Smooth muscle cell (in vitro differentiated cells): ENCODE results near the gene OR5V1. TPM values are rescaled to one million over a fixed set of nuclear protein-coding genes. Genes with fewer than 3 reads are reported as not detected.

Experiments
- DNase-seq: peaks from one replicate; lab custom pipeline; 2025; ENCODE audit not compliant: unreplicated experiment; lab: John Stamatoyannopoulos, UW
- H2AFZ ChIP-seq: fragments of 200-600 bp; sonication (generic); 2 replicates; pipeline ENCODE4 v1.6.0; 2016; ENCODE audit warnings: antibody characterized with exemption, low read depth, mild to moderate bottlenecking
- H3F3A ChIP-seq: fragments of 200-600 bp; sonication (generic); 2 replicates; pipeline ENCODE4 v1.6.0; 2017; ENCODE audit warnings: antibody characterized with exemption, low read depth
- H3K27ac ChIP-seq: fragments of 200-600 bp; sonication (generic); 2 replicates; pipeline ENCODE4 v1.5.1; 2016; ENCODE audit warnings: low read depth, mild to moderate bottlenecking
- H3K27me3 ChIP-seq: fragments of 200-600 bp; sonication (generic); 2 replicates; pipeline ENCODE4 v1.6.1; 2016; ENCODE audit warnings: low read depth, mild to moderate bottlenecking
- H3K36me3 ChIP-seq: fragments of 200-600 bp; sonication (generic); 2 replicates; pipeline ENCODE4 v1.5.1; 2016; ENCODE audit warnings: low read depth
- H3K4me1 ChIP-seq: fragments of 200-600 bp; sonication (generic); 2 replicates; pipeline ENCODE4 v1.5.1; 2016; ENCODE audit warnings: low read depth
- H3K4me2 ChIP-seq: fragments of 200-600 bp; sonication (generic); 2 replicates; pipeline ENCODE4 v1.6.0; 2016; ENCODE audit warnings: mild to moderate bottlenecking
- H3K4me3 ChIP-seq: fragments of 200-600 bp; sonication (generic); 2 replicates; pipeline ENCODE4 v1.5.1; 2016; ENCODE audit warnings: mild to moderate bottlenecking
- H3K79me2 ChIP-seq: fragments of 200-600 bp; sonication (generic); 2 replicates; pipeline ENCODE4 v1.6.0; 2016; ENCODE audit warnings: low read depth, mild to moderate bottlenecking
- H3K9ac ChIP-seq: fragments of 200-600 bp; sonication (generic); 2 replicates; pipeline ENCODE4 v1.6.0; 2016; ENCODE audit warnings: low read depth
- H3K9me3 ChIP-seq: fragments of 200-600 bp; sonication (generic); replicated peaks from 2 replicates; pipeline ENCODE4 v1.5.1; 2016; ENCODE audit warnings: low read depth
- H4K20me1 ChIP-seq: fragments of 200-600 bp; sonication (generic); 2 replicates; pipeline ENCODE4 v1.6.0; 2016; ENCODE audit warnings: low read depth
- WGBS: methylation state at CpG from one replicate; pipeline ENCODE4 v1.1.7; 2016; ENCODE audit warnings: low lambda C conversion rate; 5-methylcytosine and 5-hydroxymethylcytosine counted together
- polyA plus RNA-seq: library from polyadenylated mRNA; unstranded; fragments of >200 nt; fragmentation: Nextera tagmentation; extraction: Ambion mirVana; gene quantifications from 2 replicates; pipeline ENCODE4 v1.2.1, GENCODE V29; 2016
- total RNA-seq: library from RNA; depleted of rRNA; stranded (reverse); fragments of >200 nt; gene quantifications from 2 replicates; pipeline ENCODE4 v1.2.3, GENCODE V29; 2014
- TF ChIP-seq, protein P1 (sequence below): fragments of 200-600 bp; sonication (generic); IDR thresholded peaks from 2 replicates; pipeline ENCODE4 v1.5.1; 2017; ENCODE audit warnings: borderline replicate concordance, mild to moderate bottlenecking, antibody characterized with exemption; ENCODE audit not compliant: insufficient read depth, poor library complexity, severe bottlenecking

The OR5V1 gene
- total and polyA plus RNA-seq, 2 experiments from 2014 or later: not detected

DNA sequence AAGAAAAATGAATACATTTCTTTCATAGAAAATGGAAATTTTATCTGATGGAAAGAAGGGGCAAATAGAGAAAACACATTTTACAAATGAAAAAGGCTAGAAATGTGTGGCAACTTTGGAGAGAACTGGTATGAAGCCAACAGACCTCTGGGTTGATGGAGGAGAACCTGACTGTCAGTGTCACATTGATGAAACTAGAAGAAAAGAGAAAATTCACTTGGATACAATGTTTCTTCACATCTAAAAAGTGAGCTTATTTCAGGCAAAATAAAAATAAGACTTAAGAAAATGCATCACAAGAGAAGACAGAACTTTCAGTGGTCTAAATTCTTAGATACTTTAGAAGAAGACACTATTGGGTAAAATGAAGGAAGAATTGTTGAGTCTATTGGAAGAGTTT is 26.7 kb upstream of the OR5V1 start, which contains the start of gene OR12D2:
Gene OR12D2, plus strand, starts transcription at position 301 of the 400 bp plus-strand sequence. CDS start 1,069 bp downstream, outside the sequence.
- no peak for DNase-seq
- Histone ChIP-seq H3K9ac (no peak within 1 kb of the TSS), H3K79me2 (no peaks in the 10 kb centered on the region), H2AFZ (no peak within 1 kb of the TSS), H3K27me3 (no peaks in the 10 kb centered on the region), H3K36me3 (no peaks in the 10 kb centered on the region), H3K4me2 (no peak within 1 kb of the TSS), H3K27ac (no peak within 1 kb of the TSS), H3K9me3 (no peaks in the 10 kb centered on the region), H3F3A (no peaks in the 10 kb centered on the region), H3K4me1 (no peaks in the 10 kb centered on the region), H4K20me1 (no peaks in the 10 kb centered on the region), H3K4me3 (no peak within 1 kb of the TSS)
- TF ChIP-seq, protein P1, sequence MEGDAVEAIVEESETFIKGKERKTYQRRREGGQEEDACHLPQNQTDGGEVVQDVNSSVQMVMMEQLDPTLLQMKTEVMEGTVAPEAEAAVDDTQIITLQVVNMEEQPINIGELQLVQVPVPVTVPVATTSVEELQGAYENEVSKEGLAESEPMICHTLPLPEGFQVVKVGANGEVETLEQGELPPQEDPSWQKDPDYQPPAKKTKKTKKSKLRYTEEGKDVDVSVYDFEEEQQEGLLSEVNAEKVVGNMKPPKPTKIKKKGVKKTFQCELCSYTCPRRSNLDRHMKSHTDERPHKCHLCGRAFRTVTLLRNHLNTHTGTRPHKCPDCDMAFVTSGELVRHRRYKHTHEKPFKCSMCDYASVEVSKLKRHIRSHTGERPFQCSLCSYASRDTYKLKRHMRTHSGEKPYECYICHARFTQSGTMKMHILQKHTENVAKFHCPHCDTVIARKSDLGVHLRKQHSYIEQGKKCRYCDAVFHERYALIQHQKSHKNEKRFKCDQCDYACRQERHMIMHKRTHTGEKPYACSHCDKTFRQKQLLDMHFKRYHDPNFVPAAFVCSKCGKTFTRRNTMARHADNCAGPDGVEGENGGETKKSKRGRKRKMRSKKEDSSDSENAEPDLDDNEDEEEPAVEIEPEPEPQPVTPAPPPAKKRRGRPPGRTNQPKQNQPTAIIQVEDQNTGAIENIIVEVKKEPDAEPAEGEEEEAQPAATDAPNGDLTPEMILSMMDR: no peak

- no peak overlapping the region for H3K4me3 ChIP-seq
- 54% methylated on average over 4 of the region's 4 CpGs for WGBS
- DNase-seq: no peak
- H3K36me3 ChIP-seq: no peaks in the 10 kb centered on the region
- H3K27ac ChIP-seq: no peak overlapping the region
- no peaks in the 10 kb centered on the region for H3K79me2 ChIP-seq
- no peaks in the 10 kb centered on the region for H3K9me3 ChIP-seq
- no peak overlapping the region for H3K4me2 ChIP-seq
- H3K27me3 ChIP-seq: no peaks in the 10 kb centered on the region
- H3K4me1 ChIP-seq: no peaks in the 10 kb centered on the region
- H3K9ac ChIP-seq: no peak overlapping the region
- no peaks in the 10 kb centered on the region for H3F3A ChIP-seq
- H2AFZ ChIP-seq: no peak overlapping the region
- no peaks in the 10 kb centered on the region for H4K20me1 ChIP-seq
- TF ChIP-seq, protein P1: no peak
Observed at GRCh38 chr6:29388533-29388932, 19.9 kb upstream of the OR5V1 start.

GRCh38 chr6:29376003-29376402 is 7.3 kb upstream of the OR5V1 start:
- Histone ChIP-seq H3K4me1 (no peaks in the 10 kb centered on the region), H3K9me3 (no peaks in the 10 kb centered on the region), H3K27ac (no peak overlapping the region), H3K36me3 (no peaks in the 10 kb centered on the region), H2AFZ (no peak overlapping the region), H4K20me1 (no peaks in the 10 kb centered on the region), H3F3A (no peaks in the 10 kb centered on the region), H3K9ac (no peak overlapping the region), H3K4me2 (no peak overlapping the region), H3K79me2 (no peaks in the 10 kb centered on the region), H3K4me3 (no peak overlapping the region), H3K27me3 (no peaks in the 10 kb centered on the region)
- DNase-seq: no peak
- TF ChIP-seq, protein P1: peak; percentile 44

GRCh38 chr6:29375191-29375590 is 6.5 kb upstream of the OR5V1 start, which contains the start of gene OR12D3:
Gene OR12D3 (minus strand): TSS chr6:29375291. CDS start chr6:29375287, 4 bp downstream.
- no peaks in the 10 kb centered on the region for H4K20me1 ChIP-seq
- no peak for DNase-seq
- H3K9me3 ChIP-seq: no peaks in the 10 kb centered on the region
- no peak within 1 kb of the TSS for H3K27ac ChIP-seq
- WGBS: 91% methylated on average over 1 of the region's 1 CpG
- H3K9ac ChIP-seq: no peak within 1 kb of the TSS
- no peaks in the 10 kb centered on the region for H3K79me2 ChIP-seq
- TF ChIP-seq, protein P1: no peak
- H3K4me1 ChIP-seq: no peaks in the 10 kb centered on the region
- H3K27me3 ChIP-seq: no peaks in the 10 kb centered on the region
- no peak within 1 kb of the TSS for H3K4me2 ChIP-seq
- no peaks in the 10 kb centered on the region for H3F3A ChIP-seq
- no peak within 1 kb of the TSS for H3K4me3 ChIP-seq
- no peaks in the 10 kb centered on the region for H3K36me3 ChIP-seq
- H2AFZ ChIP-seq: no peak within 1 kb of the TSS
